ENCODE data around the gene CPHXL2. TPM values are rescaled to one million over a fixed set of nuclear protein-coding genes. Genes with fewer than 3 reads are reported as not detected.

Gene CPHXL2
- total and polyA plus RNA-seq, 4 donors, result not detected

DNA sequence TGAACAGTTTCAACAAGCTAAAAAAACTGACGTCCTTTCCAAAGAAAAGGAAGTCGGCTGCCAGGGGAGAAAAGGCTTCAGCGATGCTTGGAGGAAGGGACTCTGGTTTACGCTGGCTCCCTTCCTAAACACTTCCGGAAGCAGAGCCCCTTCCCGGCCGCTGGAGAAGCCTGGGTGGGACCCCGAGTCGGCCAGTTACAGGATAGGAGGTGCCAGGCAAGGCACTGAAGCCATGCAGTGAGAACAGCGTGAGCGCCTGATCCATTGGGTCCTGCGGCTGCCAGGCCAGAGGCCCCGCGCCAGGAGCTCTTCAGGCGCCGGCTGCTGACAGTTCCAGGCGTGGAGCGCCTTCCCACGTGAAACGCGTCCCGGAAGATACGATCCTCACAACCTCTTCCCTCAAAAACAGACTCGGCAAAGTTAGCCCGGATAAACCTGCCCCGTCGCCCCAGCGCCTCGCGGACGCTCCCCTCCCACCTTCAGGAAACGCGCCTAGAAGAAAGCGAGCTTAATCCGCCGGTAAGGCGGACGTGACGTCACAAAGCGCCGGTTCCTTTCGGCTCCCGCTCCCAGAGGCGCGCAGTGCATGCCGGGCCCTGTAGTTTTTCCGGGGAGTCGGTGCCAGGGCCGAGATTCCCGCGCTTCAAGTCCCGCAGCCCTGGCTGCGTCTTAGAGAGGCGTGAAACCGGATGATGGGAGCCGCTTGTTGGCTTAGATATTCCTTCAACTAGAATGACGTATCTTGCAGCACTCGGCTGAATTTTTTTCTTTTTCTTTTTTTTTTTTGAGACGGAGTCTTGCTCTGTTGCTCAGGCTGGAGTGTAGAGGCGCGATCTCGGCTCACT lies 53.8 kb downstream of the CPHXL2 start, which contains the start of gene ADAT1:
ADAT1 (minus strand) TSS at position 521 of the 845 bp plus-strand sequence. CDS start 2,482 bp downstream, outside the sequence.
- Histone ChIP-seq H3K9ac (ENCODE audit: low read depth in 1 of 2, low read length in 2 of 2) (peak within 1 kb of the TSS; percentile 57 to 95), H3K36me3 (ENCODE audit: control insufficient read depth in 4 of 4, insufficient read depth in 3 of 4, low read depth in 1 of 4, low read length in 3 of 4) (peaks cover 1 to 37% (median 18%) of the 10 kb centered on the region in 4 donors), H3K9me3 (ENCODE audit: control insufficient read depth in 4 of 4, low read length in 3 of 4) (no peaks in the 10 kb centered on the region), H3K4me1 (ENCODE audit: control insufficient read depth in 4 of 4, insufficient read depth in 4 of 4, low read length in 3 of 4) (peaks cover 0 to 17% (median 10%) of the 10 kb centered on the region in 4 donors), H3K4me3 (ENCODE audit: low read depth in 1 of 3, low read length in 3 of 3) (peak within 1 kb of the TSS; percentile 79 to 94 (median 88)), H3K27me3 (ENCODE audit: control insufficient read depth in 4 of 4, insufficient read depth in 4 of 4, low read length in 3 of 4) (no peaks in the 10 kb centered on the region), H3K27ac (ENCODE audit: low read depth in 1 of 2, low read length in 2 of 2) (peak within 1 kb of the TSS; percentile 81 to 89)
- WGBS, result under 1% methylated on average over 62 of the region's 62 CpGs
- peak; percentile 96 for DNase-seq (ENCODE audit: low spot score)
- TF ChIP-seq SP1 (IDR thresholded peaks at IDR 0.05) (peak; percentile 52), FOXA1 (IDR thresholded peaks at IDR 0.05) (no peak), EGR1 (IDR thresholded peaks at IDR 0.05; ENCODE audit: low read depth in 2 of 2) (no peak), RXRA (IDR thresholded peaks at IDR 0.05) (no peak), YY1 (IDR thresholded peaks at IDR 0.05) (peak; percentile 68), RAD21 (IDR thresholded peaks at IDR 0.05) (peak in 1 of 2 donors; percentile 28), GABPA (IDR thresholded peaks at IDR 0.05 in 1 of 2, conservative IDR thresholded peaks at IDR 0.05 in 1 of 2) (peak; percentile 84 to 95)
- TF ChIP-seq, protein P1, sequence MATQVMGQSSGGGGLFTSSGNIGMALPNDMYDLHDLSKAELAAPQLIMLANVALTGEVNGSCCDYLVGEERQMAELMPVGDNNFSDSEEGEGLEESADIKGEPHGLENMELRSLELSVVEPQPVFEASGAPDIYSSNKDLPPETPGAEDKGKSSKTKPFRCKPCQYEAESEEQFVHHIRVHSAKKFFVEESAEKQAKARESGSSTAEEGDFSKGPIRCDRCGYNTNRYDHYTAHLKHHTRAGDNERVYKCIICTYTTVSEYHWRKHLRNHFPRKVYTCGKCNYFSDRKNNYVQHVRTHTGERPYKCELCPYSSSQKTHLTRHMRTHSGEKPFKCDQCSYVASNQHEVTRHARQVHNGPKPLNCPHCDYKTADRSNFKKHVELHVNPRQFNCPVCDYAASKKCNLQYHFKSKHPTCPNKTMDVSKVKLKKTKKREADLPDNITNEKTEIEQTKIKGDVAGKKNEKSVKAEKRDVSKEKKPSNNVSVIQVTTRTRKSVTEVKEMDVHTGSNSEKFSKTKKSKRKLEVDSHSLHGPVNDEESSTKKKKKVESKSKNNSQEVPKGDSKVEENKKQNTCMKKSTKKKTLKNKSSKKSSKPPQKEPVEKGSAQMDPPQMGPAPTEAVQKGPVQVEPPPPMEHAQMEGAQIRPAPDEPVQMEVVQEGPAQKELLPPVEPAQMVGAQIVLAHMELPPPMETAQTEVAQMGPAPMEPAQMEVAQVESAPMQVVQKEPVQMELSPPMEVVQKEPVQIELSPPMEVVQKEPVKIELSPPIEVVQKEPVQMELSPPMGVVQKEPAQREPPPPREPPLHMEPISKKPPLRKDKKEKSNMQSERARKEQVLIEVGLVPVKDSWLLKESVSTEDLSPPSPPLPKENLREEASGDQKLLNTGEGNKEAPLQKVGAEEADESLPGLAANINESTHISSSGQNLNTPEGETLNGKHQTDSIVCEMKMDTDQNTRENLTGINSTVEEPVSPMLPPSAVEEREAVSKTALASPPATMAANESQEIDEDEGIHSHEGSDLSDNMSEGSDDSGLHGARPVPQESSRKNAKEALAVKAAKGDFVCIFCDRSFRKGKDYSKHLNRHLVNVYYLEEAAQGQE (IDR thresholded peaks at IDR 0.05), result peak; percentile 11
- TF ChIP-seq, protein P2, sequence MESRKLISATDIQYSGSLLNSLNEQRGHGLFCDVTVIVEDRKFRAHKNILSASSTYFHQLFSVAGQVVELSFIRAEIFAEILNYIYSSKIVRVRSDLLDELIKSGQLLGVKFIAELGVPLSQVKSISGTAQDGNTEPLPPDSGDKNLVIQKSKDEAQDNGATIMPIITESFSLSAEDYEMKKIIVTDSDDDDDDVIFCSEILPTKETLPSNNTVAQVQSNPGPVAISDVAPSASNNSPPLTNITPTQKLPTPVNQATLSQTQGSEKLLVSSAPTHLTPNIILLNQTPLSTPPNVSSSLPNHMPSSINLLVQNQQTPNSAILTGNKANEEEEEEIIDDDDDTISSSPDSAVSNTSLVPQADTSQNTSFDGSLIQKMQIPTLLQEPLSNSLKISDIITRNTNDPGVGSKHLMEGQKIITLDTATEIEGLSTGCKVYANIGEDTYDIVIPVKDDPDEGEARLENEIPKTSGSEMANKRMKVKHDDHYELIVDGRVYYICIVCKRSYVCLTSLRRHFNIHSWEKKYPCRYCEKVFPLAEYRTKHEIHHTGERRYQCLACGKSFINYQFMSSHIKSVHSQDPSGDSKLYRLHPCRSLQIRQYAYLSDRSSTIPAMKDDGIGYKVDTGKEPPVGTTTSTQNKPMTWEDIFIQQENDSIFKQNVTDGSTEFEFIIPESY (IDR thresholded peaks at IDR 0.05), result peak; percentile 99
- TF ChIP-seq, protein P3, sequence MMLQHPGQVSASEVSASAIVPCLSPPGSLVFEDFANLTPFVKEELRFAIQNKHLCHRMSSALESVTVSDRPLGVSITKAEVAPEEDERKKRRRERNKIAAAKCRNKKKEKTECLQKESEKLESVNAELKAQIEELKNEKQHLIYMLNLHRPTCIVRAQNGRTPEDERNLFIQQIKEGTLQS (IDR thresholded peaks at IDR 0.05), result no peak
- TF ChIP-seq, protein P4, sequence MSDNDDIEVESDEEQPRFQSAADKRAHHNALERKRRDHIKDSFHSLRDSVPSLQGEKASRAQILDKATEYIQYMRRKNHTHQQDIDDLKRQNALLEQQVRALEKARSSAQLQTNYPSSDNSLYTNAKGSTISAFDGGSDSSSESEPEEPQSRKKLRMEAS (IDR thresholded peaks at IDR 0.05), result peak; percentile 76

DNA sequence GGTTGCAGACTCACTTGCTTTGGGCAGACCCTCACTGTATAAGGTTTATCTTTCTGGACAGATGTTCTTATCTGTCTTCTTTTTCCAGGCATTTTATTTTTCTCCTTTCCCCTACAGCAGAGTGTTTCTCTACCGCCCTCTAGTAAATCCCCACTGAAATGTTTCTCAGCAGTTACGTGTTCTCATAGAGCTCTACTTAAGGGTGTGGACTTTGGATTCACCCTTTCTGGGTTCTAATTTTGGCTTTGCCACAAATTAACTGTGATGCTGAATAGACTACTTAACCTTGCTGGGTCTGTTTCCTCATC lies 55.7 kb downstream of the CPHXL2 start:
- TF ChIP-seq HNF4A (conservative IDR thresholded peaks at IDR 0.05) (peak in 1 of 2 donors; percentile 19), FOXA1 (IDR thresholded peaks at IDR 0.05) (no peak), RAD21 (IDR thresholded peaks at IDR 0.05) (peak; percentile 40 to 57), GABPA (IDR thresholded peaks at IDR 0.05 in 1 of 2, conservative IDR thresholded peaks at IDR 0.05 in 1 of 2) (no peak), NR2F2 (IDR thresholded peaks at IDR 0.05) (no peak), EGR1 (IDR thresholded peaks at IDR 0.05; ENCODE audit: low read depth in 2 of 2) (no peak), SP1 (IDR thresholded peaks at IDR 0.05) (no peak)
- TF ChIP-seq, protein P4 (IDR thresholded peaks at IDR 0.05), result no peak
- TF ChIP-seq, protein P2 (IDR thresholded peaks at IDR 0.05), result no peak
- TF ChIP-seq, protein P5, sequence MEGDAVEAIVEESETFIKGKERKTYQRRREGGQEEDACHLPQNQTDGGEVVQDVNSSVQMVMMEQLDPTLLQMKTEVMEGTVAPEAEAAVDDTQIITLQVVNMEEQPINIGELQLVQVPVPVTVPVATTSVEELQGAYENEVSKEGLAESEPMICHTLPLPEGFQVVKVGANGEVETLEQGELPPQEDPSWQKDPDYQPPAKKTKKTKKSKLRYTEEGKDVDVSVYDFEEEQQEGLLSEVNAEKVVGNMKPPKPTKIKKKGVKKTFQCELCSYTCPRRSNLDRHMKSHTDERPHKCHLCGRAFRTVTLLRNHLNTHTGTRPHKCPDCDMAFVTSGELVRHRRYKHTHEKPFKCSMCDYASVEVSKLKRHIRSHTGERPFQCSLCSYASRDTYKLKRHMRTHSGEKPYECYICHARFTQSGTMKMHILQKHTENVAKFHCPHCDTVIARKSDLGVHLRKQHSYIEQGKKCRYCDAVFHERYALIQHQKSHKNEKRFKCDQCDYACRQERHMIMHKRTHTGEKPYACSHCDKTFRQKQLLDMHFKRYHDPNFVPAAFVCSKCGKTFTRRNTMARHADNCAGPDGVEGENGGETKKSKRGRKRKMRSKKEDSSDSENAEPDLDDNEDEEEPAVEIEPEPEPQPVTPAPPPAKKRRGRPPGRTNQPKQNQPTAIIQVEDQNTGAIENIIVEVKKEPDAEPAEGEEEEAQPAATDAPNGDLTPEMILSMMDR (IDR thresholded peaks at IDR 0.05; ENCODE audit: low read depth, low read length, missing input control), result peak; percentile 30
- Histone ChIP-seq H3K27ac (ENCODE audit: low read depth in 1 of 2, low read length in 2 of 2) (no peak overlapping the region), H3K4me3 (ENCODE audit: low read depth in 1 of 3, low read length in 3 of 3) (no peak overlapping the region), H3K36me3 (ENCODE audit: control insufficient read depth in 4 of 4, insufficient read depth in 3 of 4, low read depth in 1 of 4, low read length in 3 of 4) (peaks cover 1 to 32% (median 16%) of the 10 kb centered on the region in 4 donors), H3K27me3 (ENCODE audit: control insufficient read depth in 4 of 4, insufficient read depth in 4 of 4, low read length in 3 of 4) (no peaks in the 10 kb centered on the region), H3K9ac (ENCODE audit: low read depth in 1 of 2, low read length in 2 of 2) (no peak overlapping the region), H3K9me3 (ENCODE audit: control insufficient read depth in 4 of 4, low read length in 3 of 4) (no peaks in the 10 kb centered on the region), H3K4me1 (ENCODE audit: control insufficient read depth in 4 of 4, insufficient read depth in 4 of 4, low read length in 3 of 4) (peaks cover 0 to 17% (median 10%) of the 10 kb centered on the region in 4 donors)
- 66% methylated on average over 2 of the region's 2 CpGs for WGBS
- DNase-seq (ENCODE audit: low spot score), result no peak
